Trophoblast cell (in vitro differentiated cells and primary cell): Measurements from ENCODE around the gene PPP1R3C.

ENCODE experiments used
- DNase-seq, 2 donors: peaks; one replicate each; pipeline ENCODE4 v3.0.0-alpha.2; 2016
- H2AFZ ChIP-seq: 2 replicates; pipeline ENCODE4 v1.6.1; 2013; ENCODE audit warnings: low read length, moderate library complexity, mild to moderate bottlenecking; ENCODE audit not compliant: insufficient read depth, poor library complexity
- H2AK5ac ChIP-seq: 2 replicates; pipeline ENCODE4 v1.6.1; 2013; ENCODE audit warnings: mild to moderate bottlenecking, low read length
- H2BK120ac ChIP-seq: 2 replicates; pipeline ENCODE4 v1.6.1; 2013; ENCODE audit warnings: low read length, mild to moderate bottlenecking, moderate library complexity; ENCODE audit not compliant: insufficient read depth, poor library complexity
- H2BK12ac ChIP-seq: 2 replicates; pipeline ENCODE4 v1.6.1; 2013; ENCODE audit warnings: mild to moderate bottlenecking, low read length, moderate library complexity
- H2BK5ac ChIP-seq: 2 replicates; pipeline ENCODE4 v1.6.1; 2013; ENCODE audit warnings: low read length, low read depth, moderate library complexity, mild to moderate bottlenecking; ENCODE audit not compliant: poor library complexity
- H3K14ac ChIP-seq: 2 replicates; pipeline ENCODE4 v1.6.1; 2013; ENCODE audit warnings: mild to moderate bottlenecking, low read length
- H3K18ac ChIP-seq: 2 replicates; pipeline ENCODE4 v1.6.1; 2013; ENCODE audit warnings: mild to moderate bottlenecking, low read length
- H3K23ac ChIP-seq: 2 replicates; pipeline ENCODE4 v1.6.1; 2013; ENCODE audit warnings: low read length
- H3K27ac ChIP-seq: 2 replicates; pipeline ENCODE4 v1.5.1; 2013; ENCODE audit warnings: low read depth, mild to moderate bottlenecking, inconsistent platforms, low read length, moderate library complexity
- H3K27me3 ChIP-seq: 2 replicates; pipeline ENCODE4 v1.6.1; 2013; ENCODE audit warnings: inconsistent platforms, mild to moderate bottlenecking, low read length, moderate library complexity; ENCODE audit not compliant: insufficient read depth
- H3K36me3 ChIP-seq, 2 experiments: 1 replicate in 1 of 2; 2 replicates in 1 of 2; pipeline ENCODE4 v1.6.1; 2013; ENCODE audit warnings: low read length in 2 of 2, mild to moderate bottlenecking in 2 of 2, moderate library complexity in 1 of 2; ENCODE audit not compliant: insufficient read depth in 2 of 2, control insufficient read depth in 1 of 2
- H3K4ac ChIP-seq: 2 replicates; pipeline ENCODE4 v1.6.1; 2013; ENCODE audit warnings: low read depth, mild to moderate bottlenecking, low read length, moderate library complexity
- H3K4me1 ChIP-seq, 2 experiments: 1 replicate in 1 of 2; 2 replicates in 1 of 2; pipeline ENCODE4 v1.6.1; 2013; ENCODE audit warnings: low read length in 2 of 2, mild to moderate bottlenecking in 2 of 2, moderate library complexity in 1 of 2; ENCODE audit not compliant: insufficient read depth in 2 of 2, control insufficient read depth in 1 of 2
- H3K4me2 ChIP-seq: 2 replicates; pipeline ENCODE4 v1.6.1; 2013; ENCODE audit warnings: inconsistent platforms, mild to moderate bottlenecking, low read length, moderate library complexity
- H3K4me3 ChIP-seq: 2 replicates; pipeline ENCODE4 v1.5.1; 2013; ENCODE audit warnings: mild to moderate bottlenecking, low read depth, low read length, inconsistent platforms
- H3K79me1 ChIP-seq: one replicate; pipeline ENCODE4 v1.6.1; 2013; ENCODE audit warnings: low read length
- H3K79me2 ChIP-seq: 2 replicates; pipeline ENCODE4 v1.6.1; 2013; ENCODE audit warnings: low read length, mild to moderate bottlenecking; ENCODE audit not compliant: control insufficient read depth, insufficient read depth, poor library complexity
- H3K9ac ChIP-seq: 2 replicates; pipeline ENCODE4 v1.6.1; 2013; ENCODE audit warnings: mild to moderate bottlenecking, low read length
- H3K9me3 ChIP-seq: 2 replicates; pipeline ENCODE4 v1.6.1; 2013; ENCODE audit warnings: low read depth, mild to moderate bottlenecking, control low read depth, inconsistent platforms, low read length; ENCODE audit not compliant: insufficient read depth
- H4K12ac ChIP-seq: 2 replicates; pipeline ENCODE4 v1.6.1; 2013; ENCODE audit warnings: low read depth, mild to moderate bottlenecking, low read length, moderate library complexity
- H4K8ac ChIP-seq: 2 replicates; pipeline ENCODE4 v1.6.1; 2013; ENCODE audit warnings: low read depth, mild to moderate bottlenecking, low read length, moderate library complexity
- H4K91ac ChIP-seq: one replicate; pipeline ENCODE4 v1.6.1; 2013; ENCODE audit warnings: low read depth, mild to moderate bottlenecking, low read length, moderate library complexity
- WGBS: extraction: QIAGEN DNeasy Blood & Tissue Kit; methylation state at CpG from one replicate; pipeline ENCODE4 v1.1.7; 2013; ENCODE audit warnings: missing lambda C conversion rate; ENCODE audit not compliant: insufficient read length, insufficient coverage; ENCODE audit errors: extremely low coverage; 5-methylcytosine and 5-hydroxymethylcytosine counted together

The PPP1R3C gene

DNA sequence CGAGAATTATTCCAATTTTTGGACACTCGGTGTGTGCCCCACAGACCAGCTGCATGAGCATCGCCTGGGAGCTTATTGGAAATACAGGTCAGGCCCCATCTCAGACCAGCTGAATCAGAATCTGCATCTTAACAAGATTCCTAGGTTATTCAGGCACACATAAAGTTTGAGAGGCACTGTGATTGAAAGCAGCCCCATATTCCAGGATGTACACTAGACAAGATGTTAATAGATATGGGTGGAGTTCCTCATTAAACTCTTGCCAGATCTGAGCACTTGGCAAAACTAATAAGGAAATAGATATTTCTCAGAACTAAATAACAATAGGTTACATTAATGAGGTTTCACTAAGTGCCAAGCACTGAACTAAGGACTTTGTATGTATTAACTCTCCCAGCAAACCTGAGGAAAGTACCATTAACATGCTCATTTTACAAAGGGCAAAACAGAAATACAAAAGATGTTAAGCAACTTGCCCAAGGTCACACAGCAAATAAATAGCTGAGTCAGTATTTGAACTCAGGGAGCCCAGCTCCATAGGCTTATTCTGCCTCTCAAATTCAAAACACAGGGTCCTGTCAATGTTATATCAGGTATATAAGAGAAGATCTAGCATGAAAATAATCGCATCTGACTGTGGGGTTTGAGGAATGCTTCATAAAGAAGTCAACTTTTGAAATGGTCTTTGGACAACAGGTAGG lies 29.9 kb downstream of the PPP1R3C start:
- Histone ChIP-seq H3K23ac (no peak overlapping the region), H3K36me3 (no peaks in the 10 kb centered on the region), H3K79me1 (no peaks in the 10 kb centered on the region), H2AK5ac (no peak overlapping the region), H3K4ac (no peak overlapping the region), H3K18ac (no peak overlapping the region), H2AFZ (no peak overlapping the region), H3K14ac (no peak overlapping the region), H4K12ac (no peak overlapping the region), H3K4me3 (no peak overlapping the region), H2BK12ac (no peak overlapping the region), H3K9me3 (no peaks in the 10 kb centered on the region), H2BK120ac (no peak overlapping the region), H3K4me2 (no peak overlapping the region), H3K27ac (no peak overlapping the region), H2BK5ac (no peak overlapping the region), H3K79me2 (no peaks in the 10 kb centered on the region), H4K8ac (no peak overlapping the region), H3K4me1 (no peaks in the 10 kb centered on the region), H4K91ac (no peak overlapping the region), H3K9ac (no peak overlapping the region), H3K27me3 (no peaks in the 10 kb centered on the region)
- WGBS: no CpG with 5 or more reads among the region's 4 CpGs
- no peak for DNase-seq

DNA sequence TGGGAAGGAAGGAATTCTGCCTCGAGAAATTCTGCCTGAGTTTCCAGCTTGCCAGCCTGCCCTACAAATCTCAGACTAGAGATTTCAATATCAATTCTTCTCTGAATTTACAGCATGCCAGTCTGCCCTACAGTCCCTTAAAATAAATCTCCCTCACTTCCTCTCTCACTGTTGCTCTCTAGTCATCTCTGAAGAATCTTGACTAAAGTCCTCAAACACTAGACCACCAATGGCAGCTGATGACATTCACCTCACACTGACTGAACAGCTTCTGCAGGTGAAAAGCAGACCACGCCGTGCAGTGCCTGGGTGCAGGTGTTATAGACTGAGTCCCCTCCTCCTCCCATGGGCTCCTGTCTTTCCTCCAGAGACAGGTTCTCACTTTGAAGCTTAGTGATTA lies 30.4 kb downstream of the PPP1R3C start:
- Histone ChIP-seq H2AFZ (no peak overlapping the region), H2BK120ac (no peak overlapping the region), H4K12ac (no peak overlapping the region), H2BK5ac (no peak overlapping the region), H3K36me3 (no peaks in the 10 kb centered on the region), H4K8ac (no peak overlapping the region), H3K4me2 (no peak overlapping the region), H4K91ac (no peak overlapping the region), H3K27me3 (no peaks in the 10 kb centered on the region), H3K4me3 (no peak overlapping the region), H3K18ac (no peak overlapping the region), H3K79me1 (no peaks in the 10 kb centered on the region), H3K27ac (no peak overlapping the region), H3K9ac (no peak overlapping the region), H3K4ac (no peak overlapping the region), H2BK12ac (no peak overlapping the region), H3K4me1 (no peaks in the 10 kb centered on the region), H3K79me2 (no peaks in the 10 kb centered on the region), H3K14ac (no peak overlapping the region), H3K23ac (no peak overlapping the region), H3K9me3 (no peaks in the 10 kb centered on the region), H2AK5ac (no peak overlapping the region)
- no CpG with 5 or more reads among the region's 3 CpGs for WGBS
- no peak for DNase-seq

DNA sequence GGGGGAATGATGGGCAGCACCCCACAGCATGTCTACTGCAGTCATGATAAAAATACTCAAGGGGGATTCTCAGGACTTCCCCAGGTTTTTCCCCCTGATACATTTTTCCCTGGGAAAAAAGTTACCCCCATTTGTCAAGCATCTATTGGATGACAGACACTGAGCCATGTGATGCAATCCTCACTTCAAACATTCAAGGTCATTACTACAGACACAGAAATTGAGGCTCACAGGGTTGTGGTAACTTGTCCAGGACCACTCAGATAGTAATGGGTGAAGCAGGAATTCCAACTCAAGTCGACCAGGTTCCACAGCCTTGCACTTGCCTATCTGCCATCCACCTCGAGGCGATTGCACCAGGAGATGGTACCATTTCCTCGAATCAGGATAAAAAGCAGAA lies 31.7 kb downstream of the PPP1R3C start:
- Histone ChIP-seq H2AK5ac (no peak overlapping the region), H2AFZ (no peak overlapping the region), H4K91ac (no peak overlapping the region), H3K4me3 (no peak overlapping the region), H3K4me1 (no peaks in the 10 kb centered on the region), H2BK5ac (no peak overlapping the region), H3K27ac (no peak overlapping the region), H3K4me2 (no peak overlapping the region), H3K79me2 (no peaks in the 10 kb centered on the region), H3K9me3 (no peaks in the 10 kb centered on the region), H3K18ac (no peak overlapping the region), H2BK120ac (no peak overlapping the region), H3K23ac (no peak overlapping the region), H2BK12ac (no peak overlapping the region), H3K9ac (no peak overlapping the region), H3K14ac (no peak overlapping the region), H3K4ac (no peak overlapping the region), H3K36me3 (no peaks in the 10 kb centered on the region), H4K12ac (no peak overlapping the region), H3K27me3 (no peaks in the 10 kb centered on the region), H4K8ac (no peak overlapping the region), H3K79me1 (no peaks in the 10 kb centered on the region)
- WGBS: no CpG with 5 or more reads among the region's 4 CpGs
- DNase-seq: no peak

DNA sequence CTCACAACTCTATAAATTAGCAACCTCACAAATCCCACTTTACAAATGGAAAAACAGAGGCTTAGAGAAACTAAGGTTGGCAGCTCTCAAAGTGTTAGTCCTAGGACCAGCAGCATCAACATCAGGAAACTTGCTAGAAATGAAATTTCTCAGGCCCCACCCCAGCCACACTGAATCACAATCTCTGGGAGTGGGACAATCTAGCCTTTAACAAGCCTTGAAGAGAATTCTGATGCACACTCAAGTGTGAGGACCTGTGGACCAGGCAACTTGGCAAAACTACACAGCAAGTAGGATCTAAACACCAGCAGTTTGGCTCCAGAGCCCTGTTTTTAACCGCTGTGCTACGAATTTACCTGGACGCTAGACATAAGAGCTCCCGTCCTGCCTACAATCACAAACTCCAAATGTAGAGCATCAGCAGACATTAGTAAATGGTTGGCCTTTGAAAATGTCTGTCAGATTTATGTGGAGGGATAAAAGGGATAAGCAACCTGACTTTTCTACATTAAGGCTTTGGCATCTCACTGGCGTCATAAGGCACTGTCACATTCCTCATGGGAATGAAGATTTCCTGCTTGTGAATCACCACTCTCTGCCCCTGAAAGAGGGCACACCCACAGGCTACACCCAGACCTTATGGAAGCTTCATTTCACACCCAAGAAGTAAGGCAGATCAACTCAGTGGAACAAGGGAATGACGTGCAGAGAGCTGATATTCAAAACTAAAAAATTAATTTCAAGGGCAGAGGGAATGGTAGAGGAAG lies 34.5 kb downstream of the PPP1R3C start:
- H2BK12ac ChIP-seq: no peak overlapping the region
- peak; percentile 14 to 58 for DNase-seq
- H3K18ac ChIP-seq: no peak overlapping the region
- H3K23ac ChIP-seq: no peak overlapping the region
- no peak overlapping the region for H4K91ac ChIP-seq
- H4K12ac ChIP-seq: no peak overlapping the region
- no peak overlapping the region for H3K4ac ChIP-seq
- H3K4me1 ChIP-seq: no peaks in the 10 kb centered on the region
- H3K4me2 ChIP-seq: no peak overlapping the region
- WGBS: no CpG with 5 or more reads among the region's 6 CpGs
- no peak overlapping the region for H3K14ac ChIP-seq
- H3K4me3 ChIP-seq: no peak overlapping the region
- H2AK5ac ChIP-seq: no peak overlapping the region
- no peaks in the 10 kb centered on the region for H3K9me3 ChIP-seq
- no peaks in the 10 kb centered on the region for H3K79me1 ChIP-seq
- no peak overlapping the region for H3K9ac ChIP-seq
- H2BK120ac ChIP-seq: no peak overlapping the region
- no peak overlapping the region for H2BK5ac ChIP-seq
- H3K79me2 ChIP-seq: no peaks in the 10 kb centered on the region
- no peak overlapping the region for H4K8ac ChIP-seq
- no peaks in the 10 kb centered on the region for H3K27me3 ChIP-seq
- no peak overlapping the region for H3K27ac ChIP-seq
- H2AFZ ChIP-seq: no peak overlapping the region
- H3K36me3 ChIP-seq: no peaks in the 10 kb centered on the region
